ENCODE data around the gene SORBS2.

DNA sequence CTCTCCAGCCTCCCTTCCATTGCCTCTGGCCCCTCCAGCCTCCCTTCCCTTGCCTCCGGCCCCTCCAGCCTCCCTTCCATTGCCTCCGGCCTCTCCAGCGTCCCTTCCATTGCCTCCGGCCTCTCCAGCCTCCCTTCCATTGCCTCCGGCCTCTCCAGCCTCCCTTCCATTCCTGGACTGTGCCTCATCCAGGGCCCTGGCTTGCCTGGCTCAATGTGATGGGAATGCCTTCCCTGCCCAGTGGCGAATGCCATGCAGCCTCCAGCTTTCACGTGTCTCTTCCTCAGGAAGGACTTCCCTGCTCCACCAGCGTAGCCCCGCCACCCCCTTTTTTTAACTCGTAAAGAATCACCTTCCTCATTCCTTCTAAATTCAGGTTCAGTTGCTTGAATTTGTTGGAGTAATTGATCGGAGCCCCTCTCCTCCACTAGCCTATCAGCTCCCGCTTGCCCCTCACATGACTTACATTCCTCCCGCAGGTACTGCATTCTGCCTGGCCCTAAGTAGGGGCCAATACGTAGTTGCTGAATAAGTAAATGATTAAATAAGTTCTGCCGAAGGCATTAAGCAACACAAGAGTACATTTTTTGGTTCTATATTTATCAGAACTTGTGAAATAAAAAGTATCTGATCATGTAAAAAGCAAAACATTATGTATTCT, 30.3 kb downstream of the SORBS2 start:
- TF ChIP-seq, protein P1, sequence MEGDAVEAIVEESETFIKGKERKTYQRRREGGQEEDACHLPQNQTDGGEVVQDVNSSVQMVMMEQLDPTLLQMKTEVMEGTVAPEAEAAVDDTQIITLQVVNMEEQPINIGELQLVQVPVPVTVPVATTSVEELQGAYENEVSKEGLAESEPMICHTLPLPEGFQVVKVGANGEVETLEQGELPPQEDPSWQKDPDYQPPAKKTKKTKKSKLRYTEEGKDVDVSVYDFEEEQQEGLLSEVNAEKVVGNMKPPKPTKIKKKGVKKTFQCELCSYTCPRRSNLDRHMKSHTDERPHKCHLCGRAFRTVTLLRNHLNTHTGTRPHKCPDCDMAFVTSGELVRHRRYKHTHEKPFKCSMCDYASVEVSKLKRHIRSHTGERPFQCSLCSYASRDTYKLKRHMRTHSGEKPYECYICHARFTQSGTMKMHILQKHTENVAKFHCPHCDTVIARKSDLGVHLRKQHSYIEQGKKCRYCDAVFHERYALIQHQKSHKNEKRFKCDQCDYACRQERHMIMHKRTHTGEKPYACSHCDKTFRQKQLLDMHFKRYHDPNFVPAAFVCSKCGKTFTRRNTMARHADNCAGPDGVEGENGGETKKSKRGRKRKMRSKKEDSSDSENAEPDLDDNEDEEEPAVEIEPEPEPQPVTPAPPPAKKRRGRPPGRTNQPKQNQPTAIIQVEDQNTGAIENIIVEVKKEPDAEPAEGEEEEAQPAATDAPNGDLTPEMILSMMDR (IDR thresholded peaks at IDR 0.05), result no peak
- TF ChIP-seq JUNB (IDR thresholded peaks at IDR 0.05) (no peak), PHF8 (IDR thresholded peaks at IDR 0.05; ENCODE audit: borderline replicate concordance, low read depth) (no peak), JUN (IDR thresholded peaks at IDR 0.05) (no peak), ZSCAN20 (CRISPR knock-in tag; IDR thresholded peaks at IDR 0.05) (no peak), POLR2A (IDR thresholded peaks at IDR 0.05; ENCODE audit: low read length) (no peak), EP300 (IDR thresholded peaks at IDR 0.05) (no peak), BHLHE40 (IDR thresholded peaks at IDR 0.05; ENCODE audit: low read depth, low read length) (no peak), TP53 (CRISPR knock-in tag; IDR thresholded peaks at IDR 0.05) (no peak)
- TF ChIP-seq, protein P2, sequence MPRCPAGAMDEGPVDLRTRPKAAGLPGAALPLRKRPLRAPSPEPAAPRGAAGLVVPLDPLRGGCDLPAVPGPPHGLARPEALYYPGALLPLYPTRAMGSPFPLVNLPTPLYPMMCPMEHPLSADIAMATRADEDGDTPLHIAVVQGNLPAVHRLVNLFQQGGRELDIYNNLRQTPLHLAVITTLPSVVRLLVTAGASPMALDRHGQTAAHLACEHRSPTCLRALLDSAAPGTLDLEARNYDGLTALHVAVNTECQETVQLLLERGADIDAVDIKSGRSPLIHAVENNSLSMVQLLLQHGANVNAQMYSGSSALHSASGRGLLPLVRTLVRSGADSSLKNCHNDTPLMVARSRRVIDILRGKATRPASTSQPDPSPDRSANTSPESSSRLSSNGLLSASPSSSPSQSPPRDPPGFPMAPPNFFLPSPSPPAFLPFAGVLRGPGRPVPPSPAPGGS (IDR thresholded peaks at IDR 0.05), result no peak
- TF ChIP-seq, protein P3, sequence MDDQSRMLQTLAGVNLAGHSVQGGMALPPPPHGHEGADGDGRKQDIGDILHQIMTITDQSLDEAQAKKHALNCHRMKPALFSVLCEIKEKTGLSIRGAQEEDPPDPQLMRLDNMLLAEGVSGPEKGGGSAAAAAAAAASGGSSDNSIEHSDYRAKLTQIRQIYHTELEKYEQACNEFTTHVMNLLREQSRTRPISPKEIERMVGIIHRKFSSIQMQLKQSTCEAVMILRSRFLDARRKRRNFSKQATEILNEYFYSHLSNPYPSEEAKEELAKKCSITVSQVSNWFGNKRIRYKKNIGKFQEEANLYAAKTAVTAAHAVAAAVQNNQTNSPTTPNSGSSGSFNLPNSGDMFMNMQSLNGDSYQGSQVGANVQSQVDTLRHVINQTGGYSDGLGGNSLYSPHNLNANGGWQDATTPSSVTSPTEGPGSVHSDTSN (IDR thresholded peaks at IDR 0.05), result no peak
- TF ChIP-seq, protein P4, sequence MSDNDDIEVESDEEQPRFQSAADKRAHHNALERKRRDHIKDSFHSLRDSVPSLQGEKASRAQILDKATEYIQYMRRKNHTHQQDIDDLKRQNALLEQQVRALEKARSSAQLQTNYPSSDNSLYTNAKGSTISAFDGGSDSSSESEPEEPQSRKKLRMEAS (IDR thresholded peaks at IDR 0.05), result no peak
- TF ChIP-seq, protein P5, sequence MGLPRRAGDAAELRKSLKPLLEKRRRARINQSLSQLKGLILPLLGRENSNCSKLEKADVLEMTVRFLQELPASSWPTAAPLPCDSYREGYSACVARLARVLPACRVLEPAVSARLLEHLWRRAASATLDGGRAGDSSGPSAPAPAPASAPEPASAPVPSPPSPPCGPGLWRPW (IDR thresholded peaks at IDR 0.05), result no peak
